ENCODE measurements around the gene SFXN1. TPM values are rescaled to one million over a fixed set of nuclear protein-coding genes. Genes with fewer than 3 reads are reported as not detected.
A peak's percentile ranks its signal among the peaks of the same experiment; 100 is the strongest.

SFXN1 gene
- total RNA-seq, 2 experiments from 2014 or later, result 133 to 138 TPM

DNA sequence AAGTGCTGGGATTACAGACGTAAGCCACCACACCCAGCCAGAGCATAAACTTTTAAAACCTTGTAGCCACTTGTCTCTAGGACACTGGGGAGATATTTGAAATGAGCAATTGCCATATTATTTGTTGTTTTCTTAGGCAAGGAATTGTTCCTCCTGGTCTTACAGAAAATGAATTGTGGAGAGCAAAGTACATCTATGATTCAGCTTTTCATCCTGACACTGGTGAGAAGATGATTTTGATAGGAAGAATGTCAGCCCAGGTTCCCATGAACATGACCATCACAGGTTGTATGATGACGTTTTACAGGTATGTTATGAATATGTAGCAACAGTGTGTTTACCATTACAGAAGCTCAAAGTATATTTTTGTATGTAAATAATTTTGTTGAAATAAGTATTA is 30.5 kb downstream of the SFXN1 start:
- Mint-ChIP-seq H3K36me3 (ENCODE audit: low read depth) (peaks cover 86% of the 10 kb centered on the region), H3K27ac (peak overlapping the region; percentile 9), H3K4me3 (no peak overlapping the region), H3K9me3 (no peaks in the 10 kb centered on the region), H3K27me3 (no peaks in the 10 kb centered on the region), H3K4me1 (ENCODE audit: low read depth) (peaks cover 23% of the 10 kb centered on the region)
- intact Hi-C loops (cut with DNase I, micrococcal nuclease), result no loop called here
- H3K27ac ChIP-seq (ENCODE audit: low read depth in 1 of 2, low read length in 2 of 2), result no peak overlapping the region
- no peaks in the 10 kb centered on the region for H3K27me3 ChIP-seq (ENCODE audit: control insufficient read depth in 1 of 2, insufficient read depth in 2 of 2, low read length in 2 of 2)
- ATAC-seq (ENCODE audit: poor library complexity) (no peak), DNase-seq (no peak)
- H3K36me3 ChIP-seq (ENCODE audit: insufficient read depth, low read length), result peaks cover 53% of the 10 kb centered on the region
- ChIA-PET CTCF (interaction anchor here (2.3 kb wide), 1 partner anchor 25 kb away, joined by 8 read pairs; no protein-coding TSS in a partner anchor), POLR2A (no interaction called here)
- H3K9me3 ChIP-seq (ENCODE audit: control insufficient read depth in 1 of 2, insufficient read depth in 1 of 2, low read length in 2 of 2), result no peaks in the 10 kb centered on the region
- no peak overlapping the region for H3K4me3 ChIP-seq (ENCODE audit: low read length)
- peaks cover 13% of the 10 kb centered on the region for H3K4me1 ChIP-seq (ENCODE audit: insufficient read depth, low read length)
- TF ChIP-seq, protein P1, sequence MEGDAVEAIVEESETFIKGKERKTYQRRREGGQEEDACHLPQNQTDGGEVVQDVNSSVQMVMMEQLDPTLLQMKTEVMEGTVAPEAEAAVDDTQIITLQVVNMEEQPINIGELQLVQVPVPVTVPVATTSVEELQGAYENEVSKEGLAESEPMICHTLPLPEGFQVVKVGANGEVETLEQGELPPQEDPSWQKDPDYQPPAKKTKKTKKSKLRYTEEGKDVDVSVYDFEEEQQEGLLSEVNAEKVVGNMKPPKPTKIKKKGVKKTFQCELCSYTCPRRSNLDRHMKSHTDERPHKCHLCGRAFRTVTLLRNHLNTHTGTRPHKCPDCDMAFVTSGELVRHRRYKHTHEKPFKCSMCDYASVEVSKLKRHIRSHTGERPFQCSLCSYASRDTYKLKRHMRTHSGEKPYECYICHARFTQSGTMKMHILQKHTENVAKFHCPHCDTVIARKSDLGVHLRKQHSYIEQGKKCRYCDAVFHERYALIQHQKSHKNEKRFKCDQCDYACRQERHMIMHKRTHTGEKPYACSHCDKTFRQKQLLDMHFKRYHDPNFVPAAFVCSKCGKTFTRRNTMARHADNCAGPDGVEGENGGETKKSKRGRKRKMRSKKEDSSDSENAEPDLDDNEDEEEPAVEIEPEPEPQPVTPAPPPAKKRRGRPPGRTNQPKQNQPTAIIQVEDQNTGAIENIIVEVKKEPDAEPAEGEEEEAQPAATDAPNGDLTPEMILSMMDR (IDR thresholded peaks at IDR 0.05), result no peak

DNA sequence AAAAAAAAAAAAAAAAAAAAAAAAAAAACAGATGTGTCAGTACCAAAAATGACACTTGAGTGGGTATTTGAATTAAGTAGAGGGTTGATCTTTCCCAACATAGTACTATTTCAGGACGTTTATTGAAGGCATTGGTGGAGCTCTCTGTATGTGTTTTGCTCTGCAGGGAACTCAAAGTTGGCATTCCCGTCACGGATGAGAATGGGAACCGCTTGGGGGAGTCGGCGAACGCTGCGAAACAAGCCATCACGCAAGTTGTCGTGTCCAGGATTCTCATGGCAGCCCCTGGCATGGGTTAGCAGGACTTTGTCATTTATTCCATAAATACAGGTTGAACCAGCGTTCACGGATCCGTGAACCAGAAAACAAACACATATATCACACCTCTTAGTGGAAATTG is 34.9 kb downstream of the SFXN1 start:
- H3K4me3 Mint-ChIP-seq, result no peak overlapping the region
- no peak overlapping the region for H3K4me3 ChIP-seq (ENCODE audit: low read length)
- ChIA-PET CTCF (interaction anchor here (0.6 to 0.7 kb wide), 2 partner anchors 23 to 885 kb away, joined by 3 to 6 read pairs; no protein-coding TSS in a partner anchor), POLR2A (no interaction called here)
- H3K27ac Mint-ChIP-seq, result peak overlapping the region; percentile 33
- no peak overlapping the region for H3K27ac ChIP-seq (ENCODE audit: low read depth in 1 of 2, low read length in 2 of 2)
- no peaks in the 10 kb centered on the region for H3K9me3 ChIP-seq (ENCODE audit: control insufficient read depth in 1 of 2, insufficient read depth in 1 of 2, low read length in 2 of 2)
- no peaks in the 10 kb centered on the region for H3K27me3 Mint-ChIP-seq
- peaks cover 100% of the 10 kb centered on the region for H3K36me3 Mint-ChIP-seq (ENCODE audit: low read depth)
- H3K4me1 ChIP-seq (ENCODE audit: insufficient read depth, low read length), result peaks cover 19% of the 10 kb centered on the region
- H3K27me3 ChIP-seq (ENCODE audit: control insufficient read depth in 1 of 2, insufficient read depth in 2 of 2, low read length in 2 of 2), result no peaks in the 10 kb centered on the region
- H3K9me3 Mint-ChIP-seq, result peaks cover under 1% of the 10 kb centered on the region
- ATAC-seq (ENCODE audit: poor library complexity) (no peak), DNase-seq (no peak)
- H3K36me3 ChIP-seq (ENCODE audit: insufficient read depth, low read length), result peaks cover 84% of the 10 kb centered on the region
- intact Hi-C loops (cut with DNase I, micrococcal nuclease), result no loop called here
- TF ChIP-seq, protein P1 (IDR thresholded peaks at IDR 0.05), result no peak
- H3K4me1 Mint-ChIP-seq (ENCODE audit: low read depth), result peaks cover 36% of the 10 kb centered on the region

DNA sequence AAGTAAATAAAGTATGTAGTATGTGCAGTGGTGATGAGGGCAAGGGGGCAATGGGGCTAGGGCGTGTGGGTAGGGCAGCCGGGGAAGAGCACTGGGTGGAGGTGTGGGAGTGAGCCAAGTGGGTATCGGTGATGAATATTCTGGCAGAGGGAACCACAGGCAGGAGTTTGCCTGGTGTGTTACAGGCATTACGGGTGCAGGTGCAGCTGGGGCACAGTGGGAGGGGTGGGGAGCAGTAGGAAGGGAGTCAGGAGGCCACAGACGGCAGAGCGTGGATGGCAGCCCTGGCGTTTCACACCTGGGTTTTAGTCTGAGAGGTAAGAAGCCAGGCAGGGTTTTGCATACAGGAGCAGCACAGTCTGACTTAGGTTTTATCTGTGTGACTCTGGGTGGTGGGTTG is 35.4 kb downstream of the SFXN1 start:
- no peak for DNase-seq
- Histone ChIP-seq H3K27ac (ENCODE audit: low read depth in 1 of 2, low read length in 2 of 2) (no peak overlapping the region), H3K9me3 (ENCODE audit: control insufficient read depth in 1 of 2, insufficient read depth in 1 of 2, low read length in 2 of 2) (no peaks in the 10 kb centered on the region), H3K27me3 (ENCODE audit: control insufficient read depth in 1 of 2, insufficient read depth in 2 of 2, low read length in 2 of 2) (no peaks in the 10 kb centered on the region), H3K4me1 (ENCODE audit: insufficient read depth, low read length) (peaks cover 19% of the 10 kb centered on the region), H3K4me3 (ENCODE audit: low read length) (no peak overlapping the region), H3K36me3 (ENCODE audit: insufficient read depth, low read length) (peaks cover 87% of the 10 kb centered on the region)
- ChIA-PET POLR2A (no interaction called here), CTCF (interaction anchor here (0.7 to 0.8 kb wide), 2 partner anchors 23 to 36 kb away, joined by 3 read pairs; no protein-coding TSS in a partner anchor)
- peaks cover 40% of the 10 kb centered on the region for H3K4me1 Mint-ChIP-seq (ENCODE audit: low read depth)
- ATAC-seq (ENCODE audit: poor library complexity), result no peak
- H3K4me3 Mint-ChIP-seq, result no peak overlapping the region
- H3K27ac Mint-ChIP-seq, result peak overlapping the region; percentile 33
- peaks cover 100% of the 10 kb centered on the region for H3K36me3 Mint-ChIP-seq (ENCODE audit: low read depth)
- no peaks in the 10 kb centered on the region for H3K27me3 Mint-ChIP-seq
- TF ChIP-seq, protein P1 (IDR thresholded peaks at IDR 0.05), result no peak
- intact Hi-C loops (cut with DNase I, micrococcal nuclease), result no loop called here
- peaks cover 2% of the 10 kb centered on the region for H3K9me3 Mint-ChIP-seq

Measured in CD4-positive, alpha-beta T cell (primary cell).